ENCODE data around the gene VAPB. TPM values are rescaled to one million over a fixed set of nuclear protein-coding genes. Genes with fewer than 3 reads are reported as not detected.
A peak's percentile ranks its signal among the peaks of the same experiment; 100 is the strongest.

Gene VAPB
- polyA plus RNA-seq, 1 donor (not counting 4 experiments of a cell fraction or from before 2014, with no cell fraction given), result 38.0 TPM

GRCh38 chr20:58361481-58362205 is 27.4 kb upstream of the VAPB start:
- Histone ChIP-seq H3K4me3 (ENCODE audit: control insufficient read depth in 2 of 3, extremely low read depth in 1 of 3, insufficient read depth in 2 of 3, low read depth in 1 of 3, low read length in 3 of 3) (no peak overlapping the region), H3K4me1 (ENCODE audit: control insufficient read depth, extremely low read depth, insufficient read depth, low read length) (no peaks in the 10 kb centered on the region), H4K20me1 (ENCODE audit: control insufficient read depth, extremely low read depth, insufficient read depth, low read length) (no peaks in the 10 kb centered on the region), H3K27me3 (ENCODE audit: control insufficient read depth, extremely low read depth, insufficient read depth, low read length) (no peaks in the 10 kb centered on the region), H3K9ac (ENCODE audit: control insufficient read depth, extremely low read depth, insufficient read depth, low read length) (no peak overlapping the region), H2AFZ (ENCODE audit: control insufficient read depth, low read length) (no peak overlapping the region), H3K79me2 (ENCODE audit: control insufficient read depth, insufficient read depth, low read length) (no peaks in the 10 kb centered on the region), H3K9me3 (ENCODE audit: control insufficient read depth, low read depth, low read length) (no peaks in the 10 kb centered on the region), H3K9me1 (ENCODE audit: control insufficient read depth, extremely low read depth, insufficient read depth, low read length) (no peaks in the 10 kb centered on the region), H3K36me3 (ENCODE audit: control insufficient read depth in 2 of 2, extremely low read depth in 1 of 2, insufficient read depth in 2 of 2, low read length in 2 of 2) (peaks cover 13 to 21% of the 10 kb centered on the region in 2 experiments), H3K27ac (ENCODE audit: control insufficient read depth, insufficient read depth, low read length) (no peak overlapping the region), H3K4me2 (ENCODE audit: control insufficient read depth, extremely low read depth, insufficient read depth, low read depth, low read length) (no peak overlapping the region)
- TF ChIP-seq CTCF (optimal IDR thresholded peaks at IDR 0.05 in 1 of 3, IDR thresholded peaks at IDR 0.05 in 1 of 3, conservative IDR thresholded peaks at IDR 0.05 in 1 of 3; ENCODE audit: extremely low read depth in 1 of 3, insufficient read depth in 2 of 3, low read length in 3 of 3) (no peak), EZH2 (IDR thresholded peaks at IDR 0.05; ENCODE audit: low read length) (no peak)
- DNase-seq (ENCODE audit: low read depth, low spot score), result no peak
- dilution Hi-C loops (cut with MboI; ENCODE audit: extremely low pct_ligation_motif_present, low sequenced_read_pairs), result no loop called here
- FAIRE-seq, result peak; percentile 20

- Histone ChIP-seq H3K79me2 (ENCODE audit: control insufficient read depth, insufficient read depth, low read length) (no peaks in the 10 kb centered on the region), H3K9me1 (ENCODE audit: control insufficient read depth, extremely low read depth, insufficient read depth, low read length) (no peaks in the 10 kb centered on the region), H4K20me1 (ENCODE audit: control insufficient read depth, extremely low read depth, insufficient read depth, low read length) (no peaks in the 10 kb centered on the region), H3K4me1 (ENCODE audit: control insufficient read depth, extremely low read depth, insufficient read depth, low read length) (no peaks in the 10 kb centered on the region), H3K4me3 (ENCODE audit: control insufficient read depth in 2 of 3, extremely low read depth in 1 of 3, insufficient read depth in 2 of 3, low read depth in 1 of 3, low read length in 3 of 3) (no peak overlapping the region), H3K36me3 (ENCODE audit: control insufficient read depth in 2 of 2, extremely low read depth in 1 of 2, insufficient read depth in 2 of 2, low read length in 2 of 2) (peaks cover 12 to 20% of the 10 kb centered on the region in 2 experiments), H3K9ac (ENCODE audit: control insufficient read depth, extremely low read depth, insufficient read depth, low read length) (no peak overlapping the region), H3K27me3 (ENCODE audit: control insufficient read depth, extremely low read depth, insufficient read depth, low read length) (no peaks in the 10 kb centered on the region), H2AFZ (ENCODE audit: control insufficient read depth, low read length) (no peak overlapping the region), H3K27ac (ENCODE audit: control insufficient read depth, insufficient read depth, low read length) (no peak overlapping the region), H3K9me3 (ENCODE audit: control insufficient read depth, low read depth, low read length) (no peaks in the 10 kb centered on the region), H3K4me2 (ENCODE audit: control insufficient read depth, extremely low read depth, insufficient read depth, low read depth, low read length) (no peak overlapping the region)
- dilution Hi-C loops (cut with MboI; ENCODE audit: extremely low pct_ligation_motif_present, low sequenced_read_pairs), result no loop called here
- no peak for TF ChIP-seq EZH2 (IDR thresholded peaks at IDR 0.05; ENCODE audit: low read length)
- DNase-seq (ENCODE audit: low read depth, low spot score) (no peak), FAIRE-seq (no peak)
Observed at GRCh38 chr20:58362206-58362516, 26.9 kb upstream of the VAPB start.

GRCh38 chr20:58362970-58363369 is 26.1 kb upstream of the VAPB start:
- dilution Hi-C loops (cut with MboI; ENCODE audit: extremely low pct_ligation_motif_present, low sequenced_read_pairs), result no loop called here
- no peak for FAIRE-seq
- Histone ChIP-seq H3K27ac (ENCODE audit: control insufficient read depth, insufficient read depth, low read length) (no peak overlapping the region), H3K36me3 (ENCODE audit: control insufficient read depth in 2 of 2, extremely low read depth in 1 of 2, insufficient read depth in 2 of 2, low read length in 2 of 2) (peaks cover 14 to 20% of the 10 kb centered on the region in 2 experiments), H3K79me2 (ENCODE audit: control insufficient read depth, insufficient read depth, low read length) (no peaks in the 10 kb centered on the region), H3K9me1 (ENCODE audit: control insufficient read depth, extremely low read depth, insufficient read depth, low read length) (no peaks in the 10 kb centered on the region), H3K9ac (ENCODE audit: control insufficient read depth, extremely low read depth, insufficient read depth, low read length) (no peak overlapping the region), H3K9me3 (ENCODE audit: control insufficient read depth, low read depth, low read length) (no peaks in the 10 kb centered on the region), H3K27me3 (ENCODE audit: control insufficient read depth, extremely low read depth, insufficient read depth, low read length) (no peaks in the 10 kb centered on the region), H3K4me2 (ENCODE audit: control insufficient read depth, extremely low read depth, insufficient read depth, low read depth, low read length) (no peak overlapping the region), H2AFZ (ENCODE audit: control insufficient read depth, low read length) (no peak overlapping the region), H3K4me1 (ENCODE audit: control insufficient read depth, extremely low read depth, insufficient read depth, low read length) (no peaks in the 10 kb centered on the region), H4K20me1 (ENCODE audit: control insufficient read depth, extremely low read depth, insufficient read depth, low read length) (no peaks in the 10 kb centered on the region), H3K4me3 (ENCODE audit: control insufficient read depth in 2 of 3, extremely low read depth in 1 of 3, insufficient read depth in 2 of 3, low read depth in 1 of 3, low read length in 3 of 3) (no peak overlapping the region)
- TF ChIP-seq CTCF (optimal IDR thresholded peaks at IDR 0.05 in 1 of 3, IDR thresholded peaks at IDR 0.05 in 1 of 3, conservative IDR thresholded peaks at IDR 0.05 in 1 of 3; ENCODE audit: extremely low read depth in 1 of 3, insufficient read depth in 2 of 3, low read length in 3 of 3), result no peak
- TF ChIP-seq EZH2 (IDR thresholded peaks at IDR 0.05; ENCODE audit: low read length), result no peak
- no peak for DNase-seq (ENCODE audit: low read depth, low spot score)
